ENCODE data around the gene LRRC4C.
A peak's percentile ranks its signal among the peaks of the same experiment; 100 is the strongest.

The LRRC4C gene

GRCh38 chr11:41414771-41415440, 44.5 kb downstream of the LRRC4C start:
- peak in 1 of 3 experiments; percentile 15 for DNase-seq

- DNase-seq, result no peak
Observed at GRCh38 chr11:41413843-41414242, 45.6 kb downstream of the LRRC4C start.

GRCh38 chr11:41405812-41406211, 53.6 kb downstream of the LRRC4C start:
- DNase-seq, result no peak

GRCh38 chr11:41404109-41404508, 55.3 kb downstream of the LRRC4C start:
- no peak for DNase-seq

GRCh38 chr11:41403458-41403857, 56.0 kb downstream of the LRRC4C start:
- DNase-seq, result no peak

GRCh38 chr11:41400819-41401382, 58.6 kb downstream of the LRRC4C start:
- DNase-seq, result peak; percentile 4 to 85 (median 48)

GRCh38 chr11:41400124-41400523, 59.3 kb downstream of the LRRC4C start:
- no peak for DNase-seq

- DNase-seq, result no peak
Observed at GRCh38 chr11:41399323-41399722, 60.1 kb downstream of the LRRC4C start.

GRCh38 chr11:41398175-41398574, 61.3 kb downstream of the LRRC4C start:
- DNase-seq, result no peak

GRCh38 chr11:41394521-41395195, 64.8 kb downstream of the LRRC4C start:
- DNase-seq, result no peak

GRCh38 chr11:41392596-41392995, 66.9 kb downstream of the LRRC4C start:
- DNase-seq, result no peak

- DNase-seq, result no peak
Observed at GRCh38 chr11:41389623-41390130, 69.8 kb downstream of the LRRC4C start.

GRCh38 chr11:41384329-41384728, 75.1 kb downstream of the LRRC4C start:
- DNase-seq, result no peak

- DNase-seq, result no peak
Observed at GRCh38 chr11:41383768-41384167, 75.7 kb downstream of the LRRC4C start.

GRCh38 chr11:41382927-41383326, 76.5 kb downstream of the LRRC4C start:
- no peak for DNase-seq

- DNase-seq, result no peak
Observed at GRCh38 chr11:41379084-41379483, 80.4 kb downstream of the LRRC4C start.

GRCh38 chr11:41377709-41378394, 81.6 kb downstream of the LRRC4C start:
- DNase-seq, result no peak

- DNase-seq, result no peak
Observed at GRCh38 chr11:41351825-41352224, 107.6 kb downstream of the LRRC4C start.

- DNase-seq, result no peak
Observed at GRCh38 chr11:41346042-41346441, 113.4 kb downstream of the LRRC4C start.

GRCh38 chr11:41334007-41334933, 125.2 kb downstream of the LRRC4C start:
- DNase-seq, result peak in 1 of 3 experiments; percentile 36

- no peak for DNase-seq
Observed at GRCh38 chr11:41333357-41333756, 126.1 kb downstream of the LRRC4C start.

GRCh38 chr11:41328324-41328723, 131.1 kb downstream of the LRRC4C start:
- no peak for DNase-seq

Measured in NCI-H1417 (cell line).